HG03175 (cell line): Measurements from ENCODE around the gene C17orf58.
"Not testable (repeated sequence)": the region's sequence is repeated elsewhere in the genome, so short reads cannot be mapped to it uniquely, and the experiment has no call there.

Experiments used
- ATAC-seq: cut with Tn5 transposase; IDR thresholded peaks from one replicate; pipeline ENCODE4 v1.9.1; 2021; ENCODE audit warnings: mild to moderate bottlenecking, moderate library complexity; ENCODE audit not compliant: unreplicated experiment

Gene C17orf58

DNA sequence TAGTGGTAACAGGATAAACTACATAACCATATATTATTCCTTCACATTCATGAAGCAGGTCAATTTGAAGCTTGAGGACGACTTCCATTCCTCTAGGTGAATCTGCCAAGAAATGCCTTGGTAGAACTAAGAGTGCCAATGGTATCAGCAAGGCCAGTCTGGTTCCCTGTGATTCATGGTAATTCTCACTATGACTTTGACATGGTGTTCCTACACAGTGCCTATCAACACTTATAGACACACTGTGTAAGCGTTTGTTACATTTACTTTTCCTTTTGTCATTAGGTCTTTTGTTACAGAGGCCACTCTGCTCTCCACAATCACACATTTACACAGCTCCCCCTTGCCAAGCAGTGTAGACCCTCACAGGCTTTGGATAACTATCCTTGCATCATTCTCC lies 34.1 kb downstream of the C17orf58 start:
- ATAC-seq: not testable (repeated sequence)

DNA sequence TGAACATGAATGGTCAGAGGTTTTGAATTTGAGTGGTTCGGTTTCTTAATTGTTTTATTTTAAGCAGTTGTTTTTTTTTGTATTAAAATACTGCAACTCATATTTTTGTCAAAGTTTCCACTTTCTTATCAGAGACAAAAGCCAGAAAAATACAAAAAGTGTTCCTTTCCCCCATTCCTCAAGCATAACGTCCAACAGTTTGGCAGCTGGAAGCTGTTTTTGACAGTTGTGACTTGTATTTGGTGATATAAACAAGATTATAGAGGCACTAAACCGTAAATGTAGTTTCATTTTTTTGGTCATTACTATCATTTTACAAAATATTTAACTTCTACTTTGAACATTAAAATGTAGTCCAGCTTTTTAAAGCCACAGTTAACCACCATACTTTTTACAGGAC lies 36.0 kb downstream of the C17orf58 start:
- ATAC-seq: not testable (repeated sequence)

GRCh38 chr17:67959510-67959909 lies 36.8 kb downstream of the C17orf58 start:
- ATAC-seq: no peak

DNA sequence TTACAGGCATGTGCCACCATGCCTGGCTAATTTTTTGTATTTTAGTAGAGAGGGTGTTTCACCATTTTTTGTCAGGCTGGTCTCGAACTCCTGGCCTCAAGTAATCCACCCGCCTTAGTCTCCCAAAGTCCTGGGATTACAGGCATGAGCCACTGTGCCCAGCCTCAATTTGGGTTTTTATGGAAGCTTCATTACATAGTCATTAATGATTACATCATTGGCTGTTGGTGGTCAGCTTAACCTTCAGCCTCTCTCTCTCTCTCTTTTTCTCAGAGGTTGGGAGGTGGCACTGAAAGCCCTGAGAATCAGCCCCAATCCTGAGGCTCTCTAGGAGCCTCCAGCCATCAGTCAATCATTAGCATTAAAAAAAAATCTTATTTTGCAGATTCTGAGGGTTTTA lies 45.3 kb downstream of the C17orf58 start:
- ATAC-seq: no peak

DNA sequence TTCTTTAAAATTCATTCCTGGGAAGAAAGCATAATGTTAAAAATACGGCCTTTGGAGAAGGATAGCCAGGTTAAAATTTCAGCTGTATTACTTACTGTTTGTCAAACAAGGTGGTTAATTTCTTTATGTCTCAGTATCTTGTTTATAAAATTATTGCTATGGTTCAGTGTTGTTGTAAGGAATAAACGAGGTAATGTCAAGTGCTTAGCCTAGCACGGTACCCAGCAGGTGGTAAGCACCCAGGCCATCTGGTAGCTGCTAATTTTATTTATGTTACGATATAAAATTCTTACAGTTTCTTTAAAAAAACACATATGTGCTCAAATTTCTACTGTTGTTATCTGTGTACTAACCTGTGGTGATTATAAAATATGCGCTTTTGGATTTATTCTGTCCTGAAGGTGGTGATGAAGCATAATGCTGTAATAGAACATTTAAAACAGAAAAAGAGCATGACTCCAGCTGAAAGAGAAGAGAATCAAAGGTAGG lies 48.9 kb downstream of the C17orf58 start:
- ATAC-seq: no peak

GRCh38 chr17:67946513-67946912 lies 49.8 kb downstream of the C17orf58 start:
- ATAC-seq: no peak

DNA sequence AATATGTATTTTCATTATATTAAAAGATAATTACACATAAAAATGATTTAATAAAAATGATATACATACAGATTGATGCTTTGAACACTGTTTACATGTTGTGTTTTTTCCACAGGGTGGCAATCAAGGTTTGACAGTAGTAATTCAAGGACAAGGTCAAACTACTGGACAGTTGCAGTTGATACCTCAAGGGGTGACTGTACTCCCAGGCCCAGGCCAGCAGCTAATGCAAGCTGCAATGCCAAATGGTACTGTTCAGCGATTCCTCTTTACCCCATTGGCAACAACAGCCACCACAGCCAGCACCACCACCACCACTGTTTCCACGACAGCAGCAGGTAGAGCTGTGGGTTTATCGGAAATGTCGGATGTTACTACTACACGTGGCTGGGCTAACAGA lies 52.2 kb downstream of the C17orf58 start:
- ATAC-seq: no peak

- ATAC-seq: no peak
These were observed 53.5 kb downstream of the C17orf58 start for GRCh38 chr17:67942810-67943209.
